Epithelial cell of esophagus (primary cell): ENCODE results near the gene C10orf120.
A peak's percentile ranks its signal among the peaks of the same experiment; 100 is the strongest.

Experiments used
- DNase-seq: peaks from one replicate; pipeline ENCODE4 v3.0.0; 2010; ENCODE audit warnings: low read depth
- H3K4me3 ChIP-seq: 2 replicates; pipeline ENCODE4 v1.5.1; 2011; ENCODE audit warnings: mild to moderate bottlenecking, low read length, control low read depth
- CTCF ChIP-seq: IDR thresholded peaks from 2 replicates; pipeline ENCODE4 v1.5.1; 2011; ENCODE audit warnings: low read depth, mild to moderate bottlenecking, low read length, control low read depth, inconsistent platforms; ENCODE audit not compliant: insufficient read depth; ENCODE audit errors: missing control alignments

Gene C10orf120

GRCh38 chr10:122650331-122650730 lies 49.3 kb downstream of the C10orf120 start:
- no peak for DNase-seq
- H3K4me3 ChIP-seq, result no peak overlapping the region
- no peak for TF ChIP-seq CTCF

DNA sequence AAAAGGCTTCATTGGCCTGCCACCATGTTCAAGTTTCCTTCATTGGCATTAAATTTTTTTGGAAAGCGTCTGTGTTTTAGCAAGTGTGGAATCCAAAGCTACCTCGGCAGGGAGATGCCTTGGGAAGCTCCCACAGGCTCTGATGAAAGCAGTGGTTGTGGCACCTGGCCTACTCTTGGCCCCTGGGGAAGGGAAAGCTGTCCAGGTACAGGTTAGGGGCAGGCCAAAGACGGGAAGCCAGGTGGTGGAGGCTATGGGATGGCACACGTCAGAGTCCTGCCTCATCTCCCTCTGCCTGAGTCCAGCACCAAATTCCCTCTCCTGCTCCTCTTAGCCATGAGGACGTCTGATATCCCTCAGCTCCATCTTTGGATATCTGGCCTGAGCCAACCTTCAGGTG lies 49.7 kb downstream of the C10orf120 start:
- TF ChIP-seq CTCF, result no peak
- no peak overlapping the region for H3K4me3 ChIP-seq
- DNase-seq, result no peak

DNA sequence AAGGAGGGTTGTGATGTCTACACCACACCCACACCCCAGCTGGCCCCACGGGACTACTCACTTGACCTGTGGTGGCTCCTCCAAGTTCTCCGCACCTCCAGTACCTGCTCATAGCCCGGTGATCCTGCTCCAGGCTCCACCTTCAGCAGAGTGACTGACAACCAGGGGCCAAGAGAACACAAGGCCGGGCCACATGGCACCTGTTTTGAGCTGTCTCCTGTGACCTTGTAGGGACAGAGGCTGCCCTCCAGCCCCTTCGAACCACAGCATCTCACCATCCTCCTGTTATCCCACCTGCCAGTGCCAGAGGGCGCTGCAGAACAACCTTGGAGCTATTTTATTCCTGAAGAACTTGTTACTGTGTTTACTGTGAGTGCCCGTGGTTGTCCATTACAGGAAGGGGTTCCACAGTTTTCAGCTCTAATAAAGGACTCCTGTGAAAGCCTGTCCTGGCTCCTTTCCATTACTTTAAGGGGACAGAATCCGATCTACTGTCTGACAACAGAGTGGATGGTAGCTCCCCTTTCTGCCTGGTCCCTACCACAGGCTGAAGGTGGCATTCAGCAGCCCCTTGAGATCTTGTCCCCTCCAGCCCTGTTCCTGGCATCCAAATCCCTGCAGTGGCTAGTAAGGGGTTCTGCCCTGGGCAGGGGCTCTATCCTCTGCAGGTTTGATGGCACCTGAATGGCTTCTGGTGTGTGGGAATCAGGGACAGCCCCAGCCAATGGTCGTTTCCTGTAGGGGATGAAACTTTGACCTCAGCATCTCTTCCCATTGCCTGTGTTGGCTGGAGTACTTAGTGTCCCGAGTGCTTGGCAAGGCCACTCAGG lies 50.8 kb downstream of the C10orf120 start:
- peak; percentile 82 for TF ChIP-seq CTCF
- H3K4me3 ChIP-seq, result no peak overlapping the region
- DNase-seq, result peak; percentile 53
